HFF-Myc (cell line): ENCODE measurements around the gene IBSP.

Experiments
- DNase-seq: peaks from one replicate; pipeline ENCODE4 v3.0.0-alpha.2; 2011; ENCODE audit warnings: low read depth; ENCODE audit errors: extremely low read depth
- H3K4me3 ChIP-seq: replicated peaks from 2 replicates; pipeline ENCODE4 v1.5.1; 2011; ENCODE audit warnings: low read depth, mild to moderate bottlenecking, control low read depth, low read length
- TF ChIP-seq, protein P1 (sequence below): IDR thresholded peaks from 2 replicates; pipeline ENCODE4 v1.5.1; 2012; ENCODE audit warnings: mild to moderate bottlenecking, low read depth, low read length, control low read depth; ENCODE audit errors: missing control alignments

The IBSP gene

GRCh38 chr4:87853891-87854290 lies 54.5 kb downstream of the IBSP start:
- TF ChIP-seq, protein P1, sequence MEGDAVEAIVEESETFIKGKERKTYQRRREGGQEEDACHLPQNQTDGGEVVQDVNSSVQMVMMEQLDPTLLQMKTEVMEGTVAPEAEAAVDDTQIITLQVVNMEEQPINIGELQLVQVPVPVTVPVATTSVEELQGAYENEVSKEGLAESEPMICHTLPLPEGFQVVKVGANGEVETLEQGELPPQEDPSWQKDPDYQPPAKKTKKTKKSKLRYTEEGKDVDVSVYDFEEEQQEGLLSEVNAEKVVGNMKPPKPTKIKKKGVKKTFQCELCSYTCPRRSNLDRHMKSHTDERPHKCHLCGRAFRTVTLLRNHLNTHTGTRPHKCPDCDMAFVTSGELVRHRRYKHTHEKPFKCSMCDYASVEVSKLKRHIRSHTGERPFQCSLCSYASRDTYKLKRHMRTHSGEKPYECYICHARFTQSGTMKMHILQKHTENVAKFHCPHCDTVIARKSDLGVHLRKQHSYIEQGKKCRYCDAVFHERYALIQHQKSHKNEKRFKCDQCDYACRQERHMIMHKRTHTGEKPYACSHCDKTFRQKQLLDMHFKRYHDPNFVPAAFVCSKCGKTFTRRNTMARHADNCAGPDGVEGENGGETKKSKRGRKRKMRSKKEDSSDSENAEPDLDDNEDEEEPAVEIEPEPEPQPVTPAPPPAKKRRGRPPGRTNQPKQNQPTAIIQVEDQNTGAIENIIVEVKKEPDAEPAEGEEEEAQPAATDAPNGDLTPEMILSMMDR: no peak
- no peak for DNase-seq
- H3K4me3 ChIP-seq: no peak overlapping the region

DNA sequence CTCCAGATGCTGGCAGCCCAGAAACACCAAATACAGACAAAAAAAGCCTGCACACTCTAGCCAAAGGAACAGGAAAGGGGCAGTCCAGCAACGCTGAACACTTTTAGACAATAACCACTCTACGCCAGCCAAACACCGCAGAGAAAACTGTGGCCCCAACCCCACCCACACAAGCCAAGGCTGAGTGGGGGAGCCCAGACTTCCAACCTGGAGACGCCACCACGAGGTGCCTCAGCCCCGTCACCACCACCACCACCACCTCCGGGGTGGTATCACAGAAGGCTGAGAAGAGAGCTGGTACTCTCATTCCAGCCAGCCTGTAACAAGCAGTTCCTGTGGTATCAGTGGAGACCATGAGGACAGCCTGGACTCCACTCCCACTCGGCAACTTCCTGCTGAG lies 56.2 kb downstream of the IBSP start:
- TF ChIP-seq, protein P1: no peak
- H3K4me3 ChIP-seq: no peak overlapping the region
- no peak for DNase-seq

DNA sequence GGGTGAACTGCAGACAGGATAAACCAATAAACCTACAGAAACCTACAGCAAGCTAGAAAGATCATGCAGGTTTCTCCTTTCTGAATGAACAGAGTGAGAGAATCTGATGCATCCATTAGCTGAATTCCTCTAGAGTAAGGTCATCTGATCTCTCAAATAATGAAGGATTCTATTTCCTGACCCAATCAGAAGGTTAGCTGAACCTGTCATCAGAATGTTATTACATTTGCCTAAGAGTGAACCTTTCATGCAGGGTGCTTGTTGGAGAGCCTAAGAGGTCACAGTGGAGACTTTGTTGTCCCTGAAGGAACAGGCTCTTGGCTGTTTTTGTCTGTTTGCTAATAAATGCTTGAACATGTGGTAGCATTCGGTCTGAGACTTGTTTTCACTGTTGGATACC lies 57.5 kb downstream of the IBSP start:
- DNase-seq: no peak
- TF ChIP-seq, protein P1: no peak

GRCh38 chr4:87857789-87858188 lies 58.4 kb downstream of the IBSP start:
- TF ChIP-seq, protein P1: no peak
- DNase-seq: no peak
- H3K4me3 ChIP-seq: no peak overlapping the region

More for the DNA sequence above, 57.5 kb downstream of the IBSP start:
- H3K4me3 ChIP-seq: no peak overlapping the region
